Measurements from ENCODE around the gene UNC13C. TPM values are rescaled to one million over a fixed set of nuclear protein-coding genes. Genes with fewer than 3 reads are reported as not detected.

UNC13C gene
- total and polyA plus RNA-seq, 2 experiments from 2014 or later: not detected

GRCh38 chr15:54576298-54576935 is 598.2 kb downstream of the UNC13C start:
- H2AFZ ChIP-seq: no peak overlapping the region
- DNase-seq: no peak
- no peak overlapping the region for H3K4me2 ChIP-seq (ENCODE audit: unreplicated experiment)
- in situ Hi-C loops (cut with MboI): no loop called here
- H3K79me2 ChIP-seq (ENCODE audit: insufficient read depth): no peaks in the 10 kb centered on the region
- H3K27me3 ChIP-seq (replicated peaks; ENCODE audit: insufficient read depth): no peaks in the 10 kb centered on the region
- H3K27ac ChIP-seq: no peak overlapping the region
- no peaks in the 10 kb centered on the region for H3K36me3 ChIP-seq (ENCODE audit: low read depth)
- TF ChIP-seq EZH2 (IDR thresholded peaks at IDR 0.05; ENCODE audit: insufficient read depth, poor library complexity, severe bottlenecking) (no peak), EZH2phosphoT487 (IDR thresholded peaks at IDR 0.05; ENCODE audit: insufficient read depth, low read depth) (no peak)
- H3K4me1 ChIP-seq (ENCODE audit: insufficient read depth): no peaks in the 10 kb centered on the region
- H3K4me3 ChIP-seq: no peak overlapping the region
- peaks cover 7% of the 10 kb centered on the region for H3K9me3 ChIP-seq (ENCODE audit: low read depth)
- H4K20me1 ChIP-seq (ENCODE audit: insufficient read depth): no peaks in the 10 kb centered on the region
- H3F3A ChIP-seq (ENCODE audit: insufficient read depth): no peaks in the 10 kb centered on the region
- H3K9ac ChIP-seq: no peak overlapping the region
- WGBS, 2 experiments (ENCODE audit: low coverage in 1 of 2, low lambda C conversion rate in 2 of 2, missing lambda C conversion rate in 2 of 2): 7 to 13% methylated on average over 4 of the region's 4 CpGs
- no peaks in the 10 kb centered on the region for H3K9me2 ChIP-seq (ENCODE audit: insufficient read depth)

- no peak overlapping the region for H3K27ac ChIP-seq
- in situ Hi-C loops (cut with MboI): no loop called here
These were observed 599.4 kb downstream of the UNC13C start for GRCh38 chr15:54577476-54578250.

GRCh38 chr15:54579855-54580254 is 601.6 kb downstream of the UNC13C start:
- 22 to 28% methylated on average over 6 of the region's 6 CpGs for WGBS, 2 experiments (ENCODE audit: low coverage in 1 of 2, low lambda C conversion rate in 2 of 2, missing lambda C conversion rate in 2 of 2)
- Histone ChIP-seq H4K20me1 (ENCODE audit: insufficient read depth) (no peaks in the 10 kb centered on the region), H3K79me2 (ENCODE audit: insufficient read depth) (no peaks in the 10 kb centered on the region), H3K36me3 (ENCODE audit: low read depth) (no peaks in the 10 kb centered on the region), H3K4me3 (no peak overlapping the region), H3F3A (ENCODE audit: insufficient read depth) (no peaks in the 10 kb centered on the region), H3K27ac (no peak overlapping the region), H2AFZ (no peak overlapping the region), H3K9me2 (ENCODE audit: insufficient read depth) (no peaks in the 10 kb centered on the region), H3K27me3 (replicated peaks; ENCODE audit: insufficient read depth) (no peaks in the 10 kb centered on the region), H3K4me1 (ENCODE audit: insufficient read depth) (no peaks in the 10 kb centered on the region), H3K4me2 (ENCODE audit: unreplicated experiment) (no peak overlapping the region), H3K9ac (no peak overlapping the region), H3K9me3 (ENCODE audit: low read depth) (no peaks in the 10 kb centered on the region)
- in situ Hi-C loops (cut with MboI): no loop called here
- TF ChIP-seq EZH2phosphoT487 (IDR thresholded peaks at IDR 0.05; ENCODE audit: insufficient read depth, low read depth) (no peak), EZH2 (IDR thresholded peaks at IDR 0.05; ENCODE audit: insufficient read depth, poor library complexity, severe bottlenecking) (no peak)
- DNase-seq: no peak

More at GRCh38 chr15:54577476-54578250, 599.4 kb downstream of the UNC13C start:
- no peak for TF ChIP-seq EZH2phosphoT487 (IDR thresholded peaks at IDR 0.05; ENCODE audit: insufficient read depth, low read depth)
- 1 to 4% methylated on average over 4 of the region's 4 CpGs for WGBS, 2 experiments (ENCODE audit: low coverage in 1 of 2, low lambda C conversion rate in 2 of 2, missing lambda C conversion rate in 2 of 2)
- no peak overlapping the region for H2AFZ ChIP-seq
- peaks cover 6% of the 10 kb centered on the region for H3K9me3 ChIP-seq (ENCODE audit: low read depth)
- no peaks in the 10 kb centered on the region for H3K27me3 ChIP-seq (replicated peaks; ENCODE audit: insufficient read depth)
- no peaks in the 10 kb centered on the region for H3K79me2 ChIP-seq (ENCODE audit: insufficient read depth)
- no peak overlapping the region for H3K4me3 ChIP-seq
- H3K4me1 ChIP-seq (ENCODE audit: insufficient read depth): no peaks in the 10 kb centered on the region
- no peaks in the 10 kb centered on the region for H3F3A ChIP-seq (ENCODE audit: insufficient read depth)
- no peaks in the 10 kb centered on the region for H3K36me3 ChIP-seq (ENCODE audit: low read depth)
- no peak overlapping the region for H3K9ac ChIP-seq
- DNase-seq: no peak
- H3K9me2 ChIP-seq (ENCODE audit: insufficient read depth): no peaks in the 10 kb centered on the region
- H4K20me1 ChIP-seq (ENCODE audit: insufficient read depth): no peaks in the 10 kb centered on the region
- H3K4me2 ChIP-seq (ENCODE audit: unreplicated experiment): no peak overlapping the region

- DNase-seq: no peak
- no peaks in the 10 kb centered on the region for H3K27me3 ChIP-seq (replicated peaks; ENCODE audit: insufficient read depth)
- no peaks in the 10 kb centered on the region for H3K9me3 ChIP-seq (ENCODE audit: low read depth)
- no peaks in the 10 kb centered on the region for H3K9me2 ChIP-seq (ENCODE audit: insufficient read depth)
- H3K36me3 ChIP-seq (ENCODE audit: low read depth): no peaks in the 10 kb centered on the region
- H3K79me2 ChIP-seq (ENCODE audit: insufficient read depth): no peaks in the 10 kb centered on the region
- H3K9ac ChIP-seq: no peak overlapping the region
- H2AFZ ChIP-seq: no peak overlapping the region
- H3F3A ChIP-seq (ENCODE audit: insufficient read depth): no peaks in the 10 kb centered on the region
- H3K27ac ChIP-seq: no peak overlapping the region
- TF ChIP-seq EZH2phosphoT487 (IDR thresholded peaks at IDR 0.05; ENCODE audit: insufficient read depth, low read depth) (no peak), EZH2 (IDR thresholded peaks at IDR 0.05; ENCODE audit: insufficient read depth, poor library complexity, severe bottlenecking) (no peak)
- no peak overlapping the region for H3K4me2 ChIP-seq (ENCODE audit: unreplicated experiment)
- no peaks in the 10 kb centered on the region for H4K20me1 ChIP-seq (ENCODE audit: insufficient read depth)
- WGBS, 2 experiments (ENCODE audit: low coverage in 1 of 2, low lambda C conversion rate in 2 of 2, missing lambda C conversion rate in 2 of 2): 6 to 7% methylated on average over 2 of the region's 2 CpGs
- no peaks in the 10 kb centered on the region for H3K4me1 ChIP-seq (ENCODE audit: insufficient read depth)
- H3K4me3 ChIP-seq: no peak overlapping the region
- in situ Hi-C loops (cut with MboI): no loop called here
These were observed 602.4 kb downstream of the UNC13C start for GRCh38 chr15:54580643-54581042.
